Panc1 (cell line): Measurements from ENCODE around the gene NCKAP5. TPM values are rescaled to one million over a fixed set of nuclear protein-coding genes. Genes with fewer than 3 reads are reported as not detected.

Source experiments
- ATAC-seq: fragments of 200-7000 bp; cut with Tn5 transposase; 2 replicates; pipeline ENCODE4 v1.9.1; 2020; ENCODE audit warnings: mild to moderate bottlenecking, moderate library complexity
- BruUV-seq: library from RNA; stranded (reverse); fragments of 400-500 nt; replicated peaks from 2 replicates; lab custom pipeline; 2021; lab: Mats Ljungman, UMichigan
- CTCF ChIA-PET: fragments of 300-600 bp; sonication (Branson Sonifier 250); formaldehyde crosslinking; loops from one replicate; lab custom pipeline; 2022; ENCODE audit warnings: antibody characterized with exemption; lab: Charles Lee
- POLR2A ChIA-PET: fragments of 300-600 bp; sonication (Branson Sonifier 250); formaldehyde crosslinking; loops from one replicate; lab custom pipeline; 2022; ENCODE audit warnings: antibody characterized with exemption; lab: Charles Lee
- DNase-seq: peaks from one replicate; pipeline ENCODE4 v3.0.0-alpha.2; 2010; ENCODE audit warnings: low read depth, low spot score
- H3K27ac ChIP-seq: 2 replicates; pipeline ENCODE4 v1.5.1; 2011; ENCODE audit warnings: mild to moderate bottlenecking, low read length, inconsistent platforms
- H3K27me3 ChIP-seq: fragments of 200-500 bp; sonication (Bioruptor generic); 2 replicates; pipeline ENCODE4 v1.6.0; 2014; ENCODE audit warnings: low read length, inconsistent platforms; ENCODE audit not compliant: control insufficient read depth, insufficient read depth
- H3K36me3 ChIP-seq: fragments of 200-500 bp; sonication (Bioruptor generic); 2 replicates; pipeline ENCODE4 v1.5.1; 2014; ENCODE audit warnings: inconsistent platforms, mild to moderate bottlenecking, low read length, moderate library complexity; ENCODE audit not compliant: control insufficient read depth, insufficient read depth
- H3K4me1 ChIP-seq: 2 replicates; pipeline ENCODE4 v1.5.1; 2011; ENCODE audit warnings: inconsistent platforms, mild to moderate bottlenecking, low read length, moderate library complexity; ENCODE audit not compliant: control insufficient read depth, insufficient read depth
- H3K4me3 ChIP-seq, 2 experiments: 2 replicates each; pipeline ENCODE4 v1.5.1; 2011 to 2012; ENCODE audit warnings: low read depth in 2 of 2, low read length in 2 of 2, mild to moderate bottlenecking in 2 of 2, inconsistent platforms in 1 of 2, moderate library complexity in 1 of 2
- H3K9me3 ChIP-seq: fragments of 200-500 bp; sonication (Bioruptor generic); 2 replicates; pipeline ENCODE4 v1.5.1; 2014; ENCODE audit warnings: low read depth, mild to moderate bottlenecking, inconsistent platforms, low read length, moderate library complexity; ENCODE audit not compliant: control insufficient read depth, insufficient read depth
- POLR2AphosphoS5 ChIP-seq: IDR thresholded peaks from 2 replicates; pipeline ENCODE4 v1.6.1; 2012; ENCODE audit warnings: mild to moderate bottlenecking, low read depth, low read length, moderate library complexity
- SIN3A ChIP-seq: IDR thresholded peaks from 2 replicates; pipeline ENCODE4 v1.6.1; 2012; ENCODE audit warnings: low read depth, mild to moderate bottlenecking, low read length, moderate library complexity, borderline replicate concordance; ENCODE audit not compliant: insufficient read depth
- TCF7L2 ChIP-seq: IDR thresholded peaks from 2 replicates; pipeline ENCODE4 v1.6.1; 2011; ENCODE audit warnings: mild to moderate bottlenecking, low read depth, low read length, inconsistent platforms
- in situ Hi-C: cut with HindIII; loops from 2 replicates; pipeline ENCODE4 v1.10.0; 2016; ENCODE audit warnings: low sequenced_read_pairs, low pct_unique_long_range_greater_than_20kb
- intact Hi-C: fragments of 100-400 bp; cut with micrococcal nuclease; formaldehyde crosslinking; loops from one replicate; pipeline ENCODE4 v1.10.0; 2022; ENCODE audit not compliant: unreplicated experiment
- total RNA-seq: library from RNA; stranded (reverse); gene quantifications from one replicate; pipeline ENCODE4 v1.2.1, GENCODE V29; 2021; ENCODE audit not compliant: unreplicated experiment
- TF ChIP-seq, protein P1 (sequence below): fragments of 450-650 bp; IDR thresholded peaks from 2 replicates; pipeline ENCODE4 v1.5.1; 2017; ENCODE audit warnings: mild to moderate bottlenecking
- TF ChIP-seq, protein P2 (sequence below), 2 experiments: IDR thresholded peaks; 2 replicates each; pipeline ENCODE4 v1.6.1; 2011 to 2012; ENCODE audit warnings: low read depth in 2 of 2, control low read depth in 1 of 2, low read length in 1 of 2, mild to moderate bottlenecking in 1 of 2, moderate library complexity in 1 of 2; ENCODE audit not compliant: insufficient read depth in 1 of 2

NCKAP5 gene
- total RNA-seq, 1 experiment from 2014 or later = 0.10 TPM

DNA sequence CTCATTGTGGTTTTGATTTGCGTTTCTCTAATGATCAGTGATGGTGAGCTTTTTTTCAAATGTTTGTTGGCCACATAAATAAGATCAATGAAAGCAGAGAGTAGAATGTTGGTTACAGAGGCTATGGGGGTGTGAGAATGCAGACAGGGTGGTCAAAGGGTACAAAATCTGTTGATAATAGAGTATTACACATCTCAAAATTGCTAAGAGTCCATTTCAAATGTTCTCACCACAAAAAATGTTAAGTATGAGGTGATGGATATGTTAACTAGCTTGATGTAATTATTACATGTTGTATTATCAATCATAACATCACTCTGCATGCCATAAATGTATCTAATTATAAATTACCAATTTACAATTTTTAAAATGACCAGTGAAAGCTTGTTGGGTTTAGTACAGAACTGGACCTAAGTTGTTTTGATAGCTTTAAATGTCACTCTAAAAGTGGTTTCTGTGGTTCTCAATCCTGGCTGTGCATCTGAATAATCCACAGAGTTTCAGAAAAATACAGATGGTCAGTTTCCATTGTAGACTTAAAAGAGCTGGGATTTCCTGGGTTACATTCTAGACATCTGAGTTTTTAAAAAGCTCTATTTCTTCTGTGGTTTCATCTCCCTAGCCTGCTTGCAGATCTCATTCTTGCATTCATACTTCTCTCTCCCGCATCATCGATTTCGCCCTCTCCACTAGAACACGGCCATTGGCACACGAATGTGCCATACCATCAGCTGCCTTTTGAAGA is 612.2 kb downstream of the NCKAP5 start:
- no peaks in the 10 kb centered on the region for H3K36me3 ChIP-seq
- H3K9me3 ChIP-seq = no peaks in the 10 kb centered on the region
- ChIA-PET POLR2A (no interaction called here), CTCF (no interaction called here)
- TF ChIP-seq, protein P1, sequence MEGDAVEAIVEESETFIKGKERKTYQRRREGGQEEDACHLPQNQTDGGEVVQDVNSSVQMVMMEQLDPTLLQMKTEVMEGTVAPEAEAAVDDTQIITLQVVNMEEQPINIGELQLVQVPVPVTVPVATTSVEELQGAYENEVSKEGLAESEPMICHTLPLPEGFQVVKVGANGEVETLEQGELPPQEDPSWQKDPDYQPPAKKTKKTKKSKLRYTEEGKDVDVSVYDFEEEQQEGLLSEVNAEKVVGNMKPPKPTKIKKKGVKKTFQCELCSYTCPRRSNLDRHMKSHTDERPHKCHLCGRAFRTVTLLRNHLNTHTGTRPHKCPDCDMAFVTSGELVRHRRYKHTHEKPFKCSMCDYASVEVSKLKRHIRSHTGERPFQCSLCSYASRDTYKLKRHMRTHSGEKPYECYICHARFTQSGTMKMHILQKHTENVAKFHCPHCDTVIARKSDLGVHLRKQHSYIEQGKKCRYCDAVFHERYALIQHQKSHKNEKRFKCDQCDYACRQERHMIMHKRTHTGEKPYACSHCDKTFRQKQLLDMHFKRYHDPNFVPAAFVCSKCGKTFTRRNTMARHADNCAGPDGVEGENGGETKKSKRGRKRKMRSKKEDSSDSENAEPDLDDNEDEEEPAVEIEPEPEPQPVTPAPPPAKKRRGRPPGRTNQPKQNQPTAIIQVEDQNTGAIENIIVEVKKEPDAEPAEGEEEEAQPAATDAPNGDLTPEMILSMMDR = no peak
- TF ChIP-seq TCF7L2 (no peak), POLR2AphosphoS5 (no peak), SIN3A (no peak)
- TF ChIP-seq, protein P2, sequence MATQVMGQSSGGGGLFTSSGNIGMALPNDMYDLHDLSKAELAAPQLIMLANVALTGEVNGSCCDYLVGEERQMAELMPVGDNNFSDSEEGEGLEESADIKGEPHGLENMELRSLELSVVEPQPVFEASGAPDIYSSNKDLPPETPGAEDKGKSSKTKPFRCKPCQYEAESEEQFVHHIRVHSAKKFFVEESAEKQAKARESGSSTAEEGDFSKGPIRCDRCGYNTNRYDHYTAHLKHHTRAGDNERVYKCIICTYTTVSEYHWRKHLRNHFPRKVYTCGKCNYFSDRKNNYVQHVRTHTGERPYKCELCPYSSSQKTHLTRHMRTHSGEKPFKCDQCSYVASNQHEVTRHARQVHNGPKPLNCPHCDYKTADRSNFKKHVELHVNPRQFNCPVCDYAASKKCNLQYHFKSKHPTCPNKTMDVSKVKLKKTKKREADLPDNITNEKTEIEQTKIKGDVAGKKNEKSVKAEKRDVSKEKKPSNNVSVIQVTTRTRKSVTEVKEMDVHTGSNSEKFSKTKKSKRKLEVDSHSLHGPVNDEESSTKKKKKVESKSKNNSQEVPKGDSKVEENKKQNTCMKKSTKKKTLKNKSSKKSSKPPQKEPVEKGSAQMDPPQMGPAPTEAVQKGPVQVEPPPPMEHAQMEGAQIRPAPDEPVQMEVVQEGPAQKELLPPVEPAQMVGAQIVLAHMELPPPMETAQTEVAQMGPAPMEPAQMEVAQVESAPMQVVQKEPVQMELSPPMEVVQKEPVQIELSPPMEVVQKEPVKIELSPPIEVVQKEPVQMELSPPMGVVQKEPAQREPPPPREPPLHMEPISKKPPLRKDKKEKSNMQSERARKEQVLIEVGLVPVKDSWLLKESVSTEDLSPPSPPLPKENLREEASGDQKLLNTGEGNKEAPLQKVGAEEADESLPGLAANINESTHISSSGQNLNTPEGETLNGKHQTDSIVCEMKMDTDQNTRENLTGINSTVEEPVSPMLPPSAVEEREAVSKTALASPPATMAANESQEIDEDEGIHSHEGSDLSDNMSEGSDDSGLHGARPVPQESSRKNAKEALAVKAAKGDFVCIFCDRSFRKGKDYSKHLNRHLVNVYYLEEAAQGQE (IDR thresholded peaks at IDR 0.05; ENCODE audit: insufficient read depth in 1 of 2, low read depth in 2 of 2, low read length in 1 of 2) = no peak
- no TSS peak for BruUV-seq
- intact Hi-C loops (no loop called here), in situ Hi-C loops (no loop called here)
- H3K4me1 ChIP-seq = no peaks in the 10 kb centered on the region
- H3K27me3 ChIP-seq = no peaks in the 10 kb centered on the region
- no peak overlapping the region for H3K4me3 ChIP-seq
- H3K27ac ChIP-seq = no peak overlapping the region
- no peak for DNase-seq
- ATAC-seq = no peak

DNA sequence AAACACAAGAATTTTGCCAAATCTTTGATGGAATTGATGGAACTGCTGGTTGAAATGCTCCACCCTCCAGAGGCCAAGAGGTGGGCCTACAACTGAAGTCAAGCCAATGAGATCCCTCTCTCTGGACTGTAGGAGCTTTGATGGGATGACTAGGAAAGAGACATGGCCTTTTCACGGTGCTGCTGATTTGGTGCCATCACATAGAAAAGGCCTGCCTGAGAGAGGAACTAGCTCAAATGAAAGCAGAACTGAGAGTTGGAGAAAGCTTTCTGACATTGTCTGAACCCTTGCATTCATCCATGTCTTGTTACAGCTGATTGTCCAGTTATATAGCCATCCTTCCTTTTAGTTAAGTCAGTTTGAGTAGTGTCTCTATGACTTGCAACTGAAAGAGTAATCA is 614.5 kb downstream of the NCKAP5 start:
- H3K36me3 ChIP-seq = no peaks in the 10 kb centered on the region
- TF ChIP-seq POLR2AphosphoS5 = no peak
- TF ChIP-seq, protein P2 (IDR thresholded peaks at IDR 0.05; ENCODE audit: insufficient read depth in 1 of 2, low read depth in 2 of 2, low read length in 1 of 2) = no peak
- TF ChIP-seq SIN3A = no peak
- TF ChIP-seq, protein P1 = no peak
- no peak for TF ChIP-seq TCF7L2
- in situ Hi-C loops (no loop called here), intact Hi-C loops (no loop called here)
- no peaks in the 10 kb centered on the region for H3K4me1 ChIP-seq
- DNase-seq (no peak), ATAC-seq (no peak)
- H3K4me3 ChIP-seq = no peak overlapping the region
- POLR2A ChIA-PET = no interaction called here
- no peak overlapping the region for H3K27ac ChIP-seq
- CTCF ChIA-PET = no interaction called here
- H3K9me3 ChIP-seq = no peaks in the 10 kb centered on the region
- H3K27me3 ChIP-seq = no peaks in the 10 kb centered on the region
- no TSS peak for BruUV-seq
